Tibial artery (tissue), 4 donors: ENCODE measurements around the gene PCIF1.

Source experiments
- DNase-seq, 2 donors: peaks; one replicate each; pipeline ENCODE4 v3.0.0-alpha.2; 2019
- H3K27ac ChIP-seq, 2 donors: fragments of 200-600 bp; sonication (generic) in 1 of 2; 1 replicate in 1 of 2; 2 replicates in 1 of 2; pipeline ENCODE4 v1.5.1; 2018 to 2019; ENCODE audit warnings: mild to moderate bottlenecking in 1 of 2
- H3K27me3 ChIP-seq, 2 donors: fragments of 200-600 bp; sonication (generic) in 1 of 2; one replicate each; pipeline versions ENCODE4 v1.5.1 to v1.6.0; 2016 to 2019
- H3K36me3 ChIP-seq, 3 donors: fragments of 200-600 bp; sonication (generic) in 2 of 3; one replicate each; pipeline ENCODE4 v1.5.1; 2016 to 2019; ENCODE audit warnings: mild to moderate bottlenecking in 2 of 3
- H3K4me1 ChIP-seq, 4 donors: fragments of 200-600 bp; sonication (generic) in 2 of 4; 1 replicate in 3 of 4; 2 replicates in 1 of 4; pipeline ENCODE4 v1.5.1; 2016 to 2019
- H3K4me3 ChIP-seq, 2 donors: fragments of 200-600 bp; sonication (generic) in 1 of 2; 1 replicate in 1 of 2; 2 replicates in 1 of 2; pipeline ENCODE4 v1.5.1; 2018 to 2019; ENCODE audit warnings: mild to moderate bottlenecking in 2 of 2
- H3K9me3 ChIP-seq, 3 donors: fragments of 200-600 bp; sonication (generic) in 1 of 3; one replicate each; pipeline ENCODE4 v1.5.1; 2016 to 2019
- intact Hi-C: fragments of 100-400 bp; cut with DNase I; formaldehyde crosslinking; loops from one replicate; pipeline ENCODE4 v1.15.0; 2023; ENCODE audit warnings: low total_unique reads
- TF ChIP-seq, protein P1 (sequence below), 2 experiments: fragments of 200-600 bp in 1 of 2; fragments of 450-650 bp in 1 of 2; IDR thresholded peaks; one replicate each; pipeline ENCODE4 v1.5.1; 2017 to 2019; ENCODE audit warnings: antibody characterized with exemption in 2 of 2, mild to moderate bottlenecking in 1 of 2, moderate library complexity in 1 of 2

The PCIF1 gene

DNA sequence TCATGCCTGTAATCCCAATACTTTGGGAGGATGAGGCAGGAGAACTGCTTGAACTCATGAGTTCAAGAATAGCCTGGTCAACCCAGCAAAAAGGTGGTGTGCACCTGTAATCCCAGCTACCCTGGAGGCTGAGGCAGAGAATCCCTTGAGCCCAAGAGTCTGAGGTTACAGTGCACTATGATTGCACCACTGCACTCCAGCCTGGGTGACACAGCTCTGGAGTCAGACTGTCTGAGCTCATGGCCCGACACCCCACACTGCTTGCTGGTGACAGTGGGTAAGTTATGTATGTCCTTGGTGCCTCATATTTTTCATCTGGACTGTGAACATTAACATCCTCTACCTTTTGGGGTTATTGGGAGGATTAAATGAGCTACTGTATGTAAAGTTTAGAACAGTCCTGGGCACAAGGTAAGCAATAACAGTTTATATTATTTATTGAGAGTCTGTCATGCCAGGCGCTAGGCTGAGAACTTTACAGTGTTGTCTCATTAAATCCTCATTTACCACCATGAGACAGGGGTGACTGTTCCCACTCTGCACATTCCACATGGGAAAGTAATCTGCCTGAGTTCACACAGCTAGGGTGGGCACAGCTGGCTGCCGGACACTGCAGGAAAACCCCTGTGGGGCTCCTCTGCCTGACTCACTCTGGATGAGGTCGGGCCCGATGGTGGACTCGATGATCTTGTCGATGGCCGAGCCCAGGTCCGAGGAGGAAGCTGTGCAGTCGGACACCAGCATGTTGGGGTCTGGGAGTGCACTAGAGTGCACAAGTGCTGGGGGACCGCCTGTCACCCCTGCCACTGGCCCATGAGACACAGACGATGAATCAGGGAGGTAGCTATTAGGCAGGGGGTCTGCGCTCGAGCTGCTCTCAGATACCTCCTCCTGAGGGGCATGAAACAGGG lies 34.6 kb downstream of the PCIF1 start:
- peaks cover 4 to 34% (median 18%) of the 10 kb centered on the region in 4 donors for H3K4me1 ChIP-seq
- H3K4me3 ChIP-seq, result no peak overlapping the region
- H3K27me3 ChIP-seq, result no peaks in the 10 kb centered on the region
- DNase-seq, result peak in 1 of 2 donors; percentile 37
- peak overlapping the region; percentile 98 to 100 for H3K27ac ChIP-seq
- intact Hi-C loops, result loop anchor here (10.0 kb wide), 1 partner anchor 144 kb away; the partner anchor contains the start of gene TNNC2
- TF ChIP-seq, protein P1, sequence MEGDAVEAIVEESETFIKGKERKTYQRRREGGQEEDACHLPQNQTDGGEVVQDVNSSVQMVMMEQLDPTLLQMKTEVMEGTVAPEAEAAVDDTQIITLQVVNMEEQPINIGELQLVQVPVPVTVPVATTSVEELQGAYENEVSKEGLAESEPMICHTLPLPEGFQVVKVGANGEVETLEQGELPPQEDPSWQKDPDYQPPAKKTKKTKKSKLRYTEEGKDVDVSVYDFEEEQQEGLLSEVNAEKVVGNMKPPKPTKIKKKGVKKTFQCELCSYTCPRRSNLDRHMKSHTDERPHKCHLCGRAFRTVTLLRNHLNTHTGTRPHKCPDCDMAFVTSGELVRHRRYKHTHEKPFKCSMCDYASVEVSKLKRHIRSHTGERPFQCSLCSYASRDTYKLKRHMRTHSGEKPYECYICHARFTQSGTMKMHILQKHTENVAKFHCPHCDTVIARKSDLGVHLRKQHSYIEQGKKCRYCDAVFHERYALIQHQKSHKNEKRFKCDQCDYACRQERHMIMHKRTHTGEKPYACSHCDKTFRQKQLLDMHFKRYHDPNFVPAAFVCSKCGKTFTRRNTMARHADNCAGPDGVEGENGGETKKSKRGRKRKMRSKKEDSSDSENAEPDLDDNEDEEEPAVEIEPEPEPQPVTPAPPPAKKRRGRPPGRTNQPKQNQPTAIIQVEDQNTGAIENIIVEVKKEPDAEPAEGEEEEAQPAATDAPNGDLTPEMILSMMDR (IDR thresholded peaks at IDR 0.05), result no peak
- H3K36me3 ChIP-seq, result peaks cover 46 to 58% (median 49%) of the 10 kb centered on the region in 3 donors
- H3K9me3 ChIP-seq, result no peaks in the 10 kb centered on the region

DNA sequence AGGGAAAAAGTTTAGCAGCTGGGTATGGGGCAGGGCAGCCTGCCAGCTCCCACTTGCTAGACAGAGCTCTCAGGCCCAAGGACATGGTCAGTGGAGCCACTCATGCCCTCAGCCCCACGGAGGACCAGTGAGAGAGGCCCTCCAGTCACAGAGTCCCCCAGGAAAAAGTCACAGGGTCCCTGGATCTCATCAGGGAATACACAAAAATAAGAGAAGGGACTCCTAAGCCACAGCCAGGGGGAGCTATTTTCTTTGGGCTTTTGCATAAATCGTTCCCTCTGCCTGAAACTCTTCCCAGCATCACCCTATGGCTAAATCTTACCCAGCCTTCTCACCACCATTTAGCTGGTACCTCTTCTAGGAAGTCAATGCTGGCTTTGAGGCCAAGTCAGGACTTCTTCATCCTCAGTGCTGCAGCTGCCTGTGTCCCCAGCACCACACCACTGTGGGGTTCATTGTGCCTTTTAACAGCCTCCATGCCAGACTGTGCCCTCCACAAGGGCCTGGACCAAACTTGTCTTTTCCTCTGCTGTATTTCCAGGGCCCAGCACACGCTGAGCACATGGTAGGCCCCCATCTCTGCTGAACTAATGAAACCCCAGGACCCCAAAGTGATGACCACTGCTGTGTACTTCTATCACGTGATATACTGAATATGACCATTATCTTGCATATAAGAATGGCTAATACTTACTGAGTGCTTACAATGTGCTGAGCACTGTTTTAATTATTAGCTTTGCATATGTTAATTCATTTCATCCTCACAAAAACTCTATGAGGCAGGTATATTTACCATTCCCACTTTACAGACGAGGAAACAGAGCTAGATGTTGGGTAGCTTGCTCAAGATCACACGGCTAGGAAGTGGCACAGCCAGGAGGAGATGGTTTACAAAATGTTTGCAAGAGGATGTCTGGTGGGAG lies 35.5 kb downstream of the PCIF1 start:
- Histone ChIP-seq H3K4me3 (peak overlapping the region; percentile 69 to 75), H3K27ac (peak overlapping the region; percentile 98 to 100), H3K27me3 (no peaks in the 10 kb centered on the region), H3K36me3 (peaks cover 36 to 50% (median 44%) of the 10 kb centered on the region in 3 donors), H3K9me3 (no peaks in the 10 kb centered on the region), H3K4me1 (peaks cover 4 to 34% (median 18%) of the 10 kb centered on the region in 4 donors)
- intact Hi-C loops, result loop anchor here (5.0 to 10.0 kb wide), 2 partner anchors 33 to 145 kb away; partner anchors contain the start of gene TNNC2
- TF ChIP-seq, protein P1 (IDR thresholded peaks at IDR 0.05), result peak; percentile 35 to 51
- peak in 1 of 2 donors; percentile 59 for DNase-seq

DNA sequence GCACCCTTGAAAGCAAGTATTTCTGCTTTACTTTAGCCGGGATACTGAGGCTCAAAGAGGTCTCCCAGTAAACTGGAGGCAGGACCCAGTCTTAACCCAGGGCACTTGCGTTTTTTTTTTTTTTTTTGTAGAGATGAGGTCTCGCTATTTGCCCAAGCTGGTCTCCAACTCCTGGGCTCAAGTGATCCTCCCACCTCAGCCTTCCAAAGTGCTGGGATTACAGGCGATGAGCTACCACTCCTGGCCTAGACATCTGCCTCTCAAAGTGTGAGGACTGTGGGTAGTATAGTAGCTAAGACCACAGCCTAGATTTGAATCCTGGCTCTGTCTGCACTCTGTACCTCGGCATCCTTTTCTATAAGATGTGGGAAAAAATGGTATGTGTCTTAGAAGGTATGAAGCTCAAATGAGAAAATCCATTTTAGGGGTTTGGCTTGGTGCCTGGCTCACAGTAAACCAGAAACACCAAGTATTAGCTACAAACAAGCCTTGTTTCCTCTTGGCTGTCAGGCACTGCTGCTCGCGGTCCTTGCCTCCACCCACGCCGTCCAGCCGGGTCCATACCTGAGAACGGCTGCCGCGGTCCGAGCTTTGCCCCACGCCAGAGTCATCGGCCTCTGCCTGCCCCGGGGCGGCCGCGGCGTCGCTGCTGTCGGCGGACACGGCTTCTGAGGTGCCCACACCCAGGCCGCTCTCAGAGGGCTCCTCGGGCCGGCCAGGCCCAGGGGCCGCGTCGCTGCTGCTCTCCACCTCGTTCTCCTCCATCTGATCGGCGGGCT lies 36.4 kb downstream of the PCIF1 start:
- Histone ChIP-seq H3K4me3 (peak overlapping the region; percentile 69 to 75), H3K4me1 (peaks cover 4 to 34% (median 18%) of the 10 kb centered on the region in 4 donors), H3K27me3 (no peaks in the 10 kb centered on the region), H3K27ac (peak overlapping the region; percentile 98 to 100), H3K9me3 (no peaks in the 10 kb centered on the region), H3K36me3 (peaks cover 28 to 41% (median 35%) of the 10 kb centered on the region in 3 donors)
- TF ChIP-seq, protein P1 (IDR thresholded peaks at IDR 0.05), result no peak
- intact Hi-C loops, result loop anchor here (5.0 kb wide), 1 partner anchor 34 kb away; no protein-coding TSS in a partner anchor
- DNase-seq, result no peak

DNA sequence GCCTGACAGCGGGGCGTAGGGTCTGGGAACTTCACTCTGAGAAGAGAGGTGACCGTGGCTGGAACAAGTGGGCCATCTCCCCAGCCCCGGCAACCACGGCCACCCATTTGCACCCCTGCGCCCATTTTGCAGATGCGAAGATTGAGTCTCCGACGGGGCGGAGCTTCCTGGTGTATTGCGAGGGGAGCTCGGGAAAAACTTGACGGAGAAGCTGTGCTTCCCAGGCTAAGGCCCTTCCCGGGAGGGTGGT lies 36.9 kb downstream of the PCIF1 start:
- H3K4me3 ChIP-seq, result peak overlapping the region; percentile 69 to 75
- intact Hi-C loops, result loop anchor here (5.0 kb wide), 1 partner anchor 34 kb away; no protein-coding TSS in a partner anchor
- TF ChIP-seq, protein P1 (IDR thresholded peaks at IDR 0.05), result no peak
- no peak for DNase-seq
- H3K4me1 ChIP-seq, result peaks cover 4 to 34% (median 18%) of the 10 kb centered on the region in 4 donors
- no peaks in the 10 kb centered on the region for H3K27me3 ChIP-seq
- no peaks in the 10 kb centered on the region for H3K9me3 ChIP-seq
- H3K36me3 ChIP-seq, result peaks cover 23 to 36% (median 30%) of the 10 kb centered on the region in 3 donors
- H3K27ac ChIP-seq, result peak overlapping the region; percentile 98 to 100
